SU-DHL-6 (cell line): ENCODE measurements around the gene OAT.

Source experiments
- H2AFZ ChIP-seq: fragments of 200-600 bp; sonication (generic); 2 replicates; pipeline ENCODE4 v1.6.1; 2014; ENCODE audit warnings: low read depth, mild to moderate bottlenecking, moderate library complexity, mixed read lengths, antibody characterized with exemption, low read length; ENCODE audit not compliant: severe bottlenecking
- H3F3A ChIP-seq: fragments of 200-600 bp; shearing (Covaris generic); 2 replicates; pipeline ENCODE4 v1.6.0; 2016; ENCODE audit warnings: antibody characterized with exemption, mild to moderate bottlenecking; ENCODE audit not compliant: insufficient read depth
- H3K27ac ChIP-seq: fragments of 200-600 bp; sonication (generic); 2 replicates; pipeline ENCODE4 v1.5.1; 2016; ENCODE audit warnings: low read depth, mild to moderate bottlenecking, low read length, moderate library complexity, mixed read lengths
- H3K27me3 ChIP-seq: fragments of 200-600 bp; sonication (generic), shearing (Covaris generic); 2 replicates; pipeline ENCODE4 v1.6.0; 2014; ENCODE audit warnings: mild to moderate bottlenecking, low read length
- H3K36me3 ChIP-seq: fragments of 200-600 bp; sonication (generic); 2 replicates; pipeline ENCODE4 v1.6.1; 2014; ENCODE audit warnings: mild to moderate bottlenecking, low read length, mixed read lengths
- H3K4me2 ChIP-seq: fragments of 300-600, 200-600 bp; shearing (Covaris generic), sonication (generic); 2 replicates; pipeline ENCODE4 v1.6.0; 2014; ENCODE audit warnings: low read length, low read depth, mild to moderate bottlenecking; ENCODE audit not compliant: poor library complexity, severe bottlenecking
- H3K4me3 ChIP-seq: fragments of 200-600 bp; sonication (generic); 2 replicates; pipeline ENCODE4 v1.5.1; 2014; ENCODE audit warnings: antibody characterized with exemption, low read length, mild to moderate bottlenecking, mixed read lengths; ENCODE audit not compliant: insufficient read depth, poor library complexity, severe bottlenecking
- H3K79me2 ChIP-seq: fragments of 200-600 bp; sonication (generic); 2 replicates; pipeline ENCODE4 v1.6.1; 2014; ENCODE audit warnings: mild to moderate bottlenecking, low read length, moderate library complexity; ENCODE audit not compliant: insufficient read depth
- H3K9ac ChIP-seq: fragments of 200-600 bp; sonication (generic); 2 replicates; pipeline ENCODE4 v1.7.0; 2014; ENCODE audit warnings: mild to moderate bottlenecking, low read length
- H3K9me2 ChIP-seq: fragments of 200-600 bp; sonication (generic); replicated peaks from 2 replicates; pipeline ENCODE4 v1.6.1; 2014; ENCODE audit warnings: low read length; ENCODE audit not compliant: insufficient read depth
- H3K9me3 ChIP-seq: fragments of 200-600 bp; sonication (generic); 2 replicates; pipeline ENCODE4 v1.6.1; 2014; ENCODE audit warnings: low read length, mixed read lengths; ENCODE audit not compliant: insufficient read depth
- H4K20me1 ChIP-seq: fragments of 200-600 bp; sonication (generic); 2 replicates; pipeline ENCODE4 v1.6.1; 2014; ENCODE audit warnings: low read depth, mild to moderate bottlenecking, antibody characterized with exemption, low read length, moderate library complexity, mixed read lengths
- CTCF ChIP-seq: fragments of 200-600 bp; sonication (generic); IDR thresholded peaks from one replicate; pipeline ENCODE4 v1.5.1; 2017; ENCODE audit warnings: antibody characterized with exemption, mild to moderate bottlenecking, low read length, moderate library complexity; ENCODE audit not compliant: insufficient read depth, poor library complexity, severe bottlenecking
- EZH2phosphoT487 ChIP-seq: fragments of 200-600 bp; sonication (generic), shearing (Covaris generic); conservative IDR thresholded peaks from 2 replicates; pipeline ENCODE4 v1.6.1; 2018; ENCODE audit warnings: mild to moderate bottlenecking, antibody characterized with exemption, low read length, moderate library complexity, mixed read lengths

The OAT gene

GRCh38 chr10:124378881-124379471, 39.7 kb downstream of the OAT start:
- no peaks in the 10 kb centered on the region for H3F3A ChIP-seq
- H3K4me3 ChIP-seq: no peak overlapping the region
- H3K27me3 ChIP-seq: no peaks in the 10 kb centered on the region
- H4K20me1 ChIP-seq: no peaks in the 10 kb centered on the region
- no peak overlapping the region for H3K9ac ChIP-seq
- H3K9me2 ChIP-seq: no peaks in the 10 kb centered on the region
- TF ChIP-seq EZH2phosphoT487: no peak
- TF ChIP-seq CTCF: no peak
- no peaks in the 10 kb centered on the region for H3K36me3 ChIP-seq
- H3K79me2 ChIP-seq: no peaks in the 10 kb centered on the region
- H3K9me3 ChIP-seq: no peaks in the 10 kb centered on the region
- no peak overlapping the region for H3K27ac ChIP-seq
- no peak overlapping the region for H3K4me2 ChIP-seq
- no peak overlapping the region for H2AFZ ChIP-seq

- no peak overlapping the region for H3K27ac ChIP-seq
- no peaks in the 10 kb centered on the region for H3K9me2 ChIP-seq
- no peaks in the 10 kb centered on the region for H3K36me3 ChIP-seq
- no peaks in the 10 kb centered on the region for H3K9me3 ChIP-seq
- TF ChIP-seq EZH2phosphoT487 (no peak), CTCF (no peak)
- no peak overlapping the region for H3K4me2 ChIP-seq
- H4K20me1 ChIP-seq: no peaks in the 10 kb centered on the region
- H3K27me3 ChIP-seq: no peaks in the 10 kb centered on the region
- H3K4me3 ChIP-seq: no peak overlapping the region
- H3K9ac ChIP-seq: no peak overlapping the region
- H2AFZ ChIP-seq: no peak overlapping the region
- no peaks in the 10 kb centered on the region for H3K79me2 ChIP-seq
- H3F3A ChIP-seq: no peaks in the 10 kb centered on the region
Measured at GRCh38 chr10:124378271-124378670, 40.5 kb downstream of the OAT start.

GRCh38 chr10:124377101-124377500, 41.6 kb downstream of the OAT start:
- Histone ChIP-seq H3K9ac (no peak overlapping the region), H4K20me1 (no peaks in the 10 kb centered on the region), H3K36me3 (no peaks in the 10 kb centered on the region), H3K4me3 (no peak overlapping the region), H3K9me2 (no peaks in the 10 kb centered on the region), H3K27ac (no peak overlapping the region), H3F3A (no peaks in the 10 kb centered on the region), H3K27me3 (no peaks in the 10 kb centered on the region), H3K79me2 (no peaks in the 10 kb centered on the region), H2AFZ (no peak overlapping the region), H3K4me2 (no peak overlapping the region), H3K9me3 (no peaks in the 10 kb centered on the region)
- no peak for TF ChIP-seq CTCF
- no peak for TF ChIP-seq EZH2phosphoT487
